H1 (cell line): ENCODE results near the gene RIPPLY1. TPM values are rescaled to one million over a fixed set of nuclear protein-coding genes. Genes with fewer than 3 reads are reported as not detected.

Experiments used
- CTCF ChIA-PET: fragments of 300-600 bp; sonication (Branson Sonifier 250); formaldehyde crosslinking; loops from one replicate; lab custom pipeline; 2021; ENCODE audit not compliant: partially characterized antibody; lab: Charles Lee
- POLR2A ChIA-PET: fragments of 300-600 bp; sonication (Branson Sonifier 250); formaldehyde crosslinking; loops from one replicate; lab custom pipeline; 2021; ENCODE audit warnings: inconsistent platforms; ENCODE audit not compliant: partially characterized antibody; lab: Charles Lee
- DNase-seq, 2 experiments: peaks; one replicate each; pipeline versions ENCODE4 v3.0.0 to v3.0.0-alpha.2; 2010 to 2022; ENCODE audit warnings: low spot score in 2 of 2, low read depth in 1 of 2, mixed read lengths in 1 of 2
- FAIRE-seq: peaks from 2 replicates; lab custom pipeline; 2011; peaks lifted over from hg19 to GRCh38; lab: Jason Lieb, UNC
- H2AFZ ChIP-seq: 2 replicates; pipeline ENCODE4 v1.8.1; 2012; ENCODE audit warnings: low read length, inconsistent platforms
- H2AK5ac ChIP-seq: 2 replicates; pipeline ENCODE4 v1.6.1; 2013; ENCODE audit warnings: low read depth, low read length
- H2BK120ac ChIP-seq: replicated peaks from 2 replicates; pipeline ENCODE3; 2013; ENCODE audit warnings: low read depth, low read length, inconsistent platforms
- H2BK12ac ChIP-seq: 2 replicates; pipeline ENCODE4 v1.6.1; 2013; ENCODE audit warnings: low read depth, low read length
- H2BK15ac ChIP-seq: 2 replicates; pipeline ENCODE4 v1.6.1; 2013; ENCODE audit warnings: low read length
- H2BK20ac ChIP-seq: 2 replicates; pipeline ENCODE4 v1.6.1; 2013; ENCODE audit warnings: low read length
- H2BK5ac ChIP-seq: 2 replicates; pipeline ENCODE4 v1.6.1; 2013; ENCODE audit warnings: low read depth, low read length
- H3K14ac ChIP-seq: 2 replicates; pipeline ENCODE4 v1.6.1; 2013; ENCODE audit warnings: inconsistent platforms; ENCODE audit not compliant: insufficient read length
- H3K18ac ChIP-seq: 2 replicates; pipeline ENCODE4 v1.6.1; 2013; ENCODE audit warnings: low read length; ENCODE audit errors: extremely low read depth
- H3K23ac ChIP-seq: 2 replicates; pipeline ENCODE4 v1.6.1; 2013; ENCODE audit warnings: inconsistent platforms; ENCODE audit not compliant: insufficient read length
- H3K23me2 ChIP-seq: 2 replicates; pipeline ENCODE4 v1.6.1; 2013; ENCODE audit warnings: low read depth, low read length
- H3K27ac ChIP-seq: 2 replicates; pipeline ENCODE4 v1.6.1; 2011; ENCODE audit warnings: low read depth, low read length, inconsistent platforms
- H3K27me3 ChIP-seq, 4 experiments: replicated peaks in 1 of 4; 1 replicate in 1 of 4; 2 replicates in 3 of 4; pipeline versions ENCODE4 v1.6.1 to v1.8.1; 2011 to 2013; ENCODE audit warnings: low read length in 3 of 4, mild to moderate bottlenecking in 3 of 4, inconsistent platforms in 2 of 4, mixed read lengths in 2 of 4, moderate library complexity in 1 of 4; ENCODE audit not compliant: control insufficient read depth in 3 of 4, insufficient read depth in 3 of 4; ENCODE audit errors: extremely low read depth in 1 of 4
- H3K36me3 ChIP-seq, 4 experiments: 2 replicates each; pipeline versions ENCODE4 v1.6.1 to v1.8.1; 2011 to 2013; ENCODE audit warnings: mild to moderate bottlenecking in 4 of 4, low read length in 3 of 4, moderate library complexity in 2 of 4, control low read depth in 1 of 4, inconsistent platforms in 1 of 4; ENCODE audit not compliant: insufficient read depth in 4 of 4, control insufficient read depth in 2 of 4
- H3K4ac ChIP-seq: replicated peaks from 2 replicates; pipeline ENCODE3; 2013; ENCODE audit warnings: low read length, low read depth, mixed read lengths, inconsistent platforms; ENCODE audit not compliant: insufficient read length
- H3K4me1 ChIP-seq, 4 experiments: replicated peaks in 1 of 4; 1 replicate in 1 of 4; 2 replicates in 3 of 4; pipeline versions ENCODE4 v1.6.1 to v1.8.1; 2011 to 2013; ENCODE audit warnings: low read length in 3 of 4, inconsistent platforms in 2 of 4, mixed read lengths in 1 of 4; ENCODE audit not compliant: insufficient read depth in 4 of 4, control insufficient read depth in 3 of 4
- H3K4me2 ChIP-seq, 2 experiments: 2 replicates each; pipeline versions ENCODE4 v1.6.1 to v1.8.1; 2011 to 2013; ENCODE audit warnings: low read depth in 2 of 2, low read length in 2 of 2, control low read depth in 1 of 2, inconsistent platforms in 1 of 2, mild to moderate bottlenecking in 1 of 2; ENCODE audit not compliant: insufficient read depth in 1 of 2
- H3K4me3 ChIP-seq, 4 experiments: fragments of 200-600, 300-600 bp in 1 of 4; sonication (generic), shearing (Covaris generic), sonication (Bioruptor Twin) in 1 of 4; 2 replicates each; pipeline versions ENCODE4 v1.5.1 to v1.8.1; 2011 to 2016; ENCODE audit warnings: low read length in 4 of 4, low read depth in 3 of 4, control low read depth in 2 of 4, inconsistent platforms in 2 of 4, mild to moderate bottlenecking in 2 of 4, mixed read lengths in 1 of 4, moderate library complexity in 1 of 4; ENCODE audit not compliant: insufficient read depth in 2 of 4; ENCODE audit errors: extremely low read depth in 1 of 4
- H3K56ac ChIP-seq: replicated peaks from 2 replicates; pipeline ENCODE3; 2013; ENCODE audit warnings: low read depth, mild to moderate bottlenecking, mixed read lengths, low read length, inconsistent platforms; ENCODE audit not compliant: insufficient read length
- H3K79me1 ChIP-seq: 2 replicates; pipeline ENCODE4 v1.6.1; 2013; ENCODE audit warnings: low read depth, low read length, control low read depth
- H3K79me2 ChIP-seq, 2 experiments: 2 replicates each; pipeline versions ENCODE4 v1.6.1 to v1.8.1; 2012 to 2013; ENCODE audit warnings: low read length in 2 of 2, mild to moderate bottlenecking in 2 of 2, inconsistent platforms in 1 of 2; ENCODE audit not compliant: insufficient read depth in 2 of 2, control insufficient read depth in 1 of 2
- H3K9ac ChIP-seq, 4 experiments: replicated peaks in 1 of 4; 1 replicate in 1 of 4; 2 replicates in 3 of 4; pipeline versions ENCODE4 v1.6.1 to v1.8.1; 2011 to 2013; ENCODE audit warnings: low read depth in 3 of 4, low read length in 3 of 4, control low read depth in 2 of 4, mild to moderate bottlenecking in 2 of 4, moderate library complexity in 2 of 4, inconsistent platforms in 1 of 4; ENCODE audit errors: extremely low read depth in 1 of 4
- H3K9me3 ChIP-seq, 2 experiments: 2 replicates each; pipeline versions ENCODE4 v1.6.1 to v1.8.1; 2012 to 2013; ENCODE audit warnings: mild to moderate bottlenecking in 2 of 2, moderate library complexity in 2 of 2, control low read depth in 1 of 2, inconsistent platforms in 1 of 2, low read depth in 1 of 2, low read length in 1 of 2, mixed read lengths in 1 of 2; ENCODE audit not compliant: insufficient read depth in 2 of 2
- H4K20me1 ChIP-seq, 2 experiments: replicated peaks in 1 of 2; 2 replicates each; pipeline versions ENCODE3 to v1.8.1; 2011 to 2013; ENCODE audit warnings: inconsistent platforms in 2 of 2, low read length in 2 of 2, mild to moderate bottlenecking in 1 of 2; ENCODE audit not compliant: insufficient read depth in 2 of 2, control insufficient read depth in 1 of 2
- H4K5ac ChIP-seq: 2 replicates; pipeline ENCODE4 v1.6.1; 2013; ENCODE audit warnings: low read length, low read depth, mixed read lengths, inconsistent platforms; ENCODE audit not compliant: insufficient read length
- H4K8ac ChIP-seq: 2 replicates; pipeline ENCODE4 v1.8.0; 2013; ENCODE audit warnings: mild to moderate bottlenecking, moderate library complexity, low read length, inconsistent platforms; ENCODE audit not compliant: insufficient read depth; ENCODE audit errors: extremely low read depth
- H4K91ac ChIP-seq: replicated peaks from 2 replicates; pipeline ENCODE3; 2013; ENCODE audit warnings: low read length, mixed read lengths, inconsistent platforms; ENCODE audit not compliant: insufficient read length
- ASH2L ChIP-seq: fragments of 200-600, 300-600 bp; sonication (generic); IDR thresholded peaks from one replicate; pipeline ENCODE4 v1.7.1; 2017; ENCODE audit warnings: low read length
- CBX8 ChIP-seq: fragments of 300-800, 300-1000 bp; sonication (generic); IDR thresholded peaks from 2 replicates; pipeline ENCODE4 v1.7.1; 2016; ENCODE audit warnings: low read depth, low read length, borderline replicate concordance
- CREB1 ChIP-seq: IDR thresholded peaks from 2 replicates; pipeline ENCODE4 v1.6.1; 2012; ENCODE audit warnings: inconsistent platforms
- GTF2F1 ChIP-seq: IDR thresholded peaks from 2 replicates; pipeline ENCODE4 v1.6.1; 2012; ENCODE audit warnings: low read depth, low read length, improper control_type of control experiment, borderline replicate concordance
- HDAC2 ChIP-seq, 2 experiments: fragments of 300-600 bp in 1 of 2; sonication (generic) in 1 of 2; IDR thresholded peaks; 2 replicates each; pipeline ENCODE4 v1.6.1; 2011 to 2012; ENCODE audit warnings: low read depth in 2 of 2, low read length in 2 of 2, mild to moderate bottlenecking in 2 of 2, moderate library complexity in 2 of 2, borderline replicate concordance in 1 of 2, inconsistent platforms in 1 of 2
- NRF1 ChIP-seq: IDR thresholded peaks from 2 replicates; pipeline ENCODE4 v1.6.1; 2011; ENCODE audit warnings: mild to moderate bottlenecking, low read depth, low read length, improper control_type of control experiment
- POU5F1 ChIP-seq: IDR thresholded peaks from 2 replicates; pipeline ENCODE4 v1.6.1; 2011; ENCODE audit warnings: low read depth, mild to moderate bottlenecking, low read length, moderate library complexity
- SIRT6 ChIP-seq: IDR thresholded peaks from one replicate; pipeline ENCODE4 v1.7.1; 2012; ENCODE audit warnings: low read length, inconsistent platforms
- SP4 ChIP-seq: IDR thresholded peaks from 2 replicates; pipeline ENCODE4 v1.6.1; 2012; ENCODE audit warnings: low read length, inconsistent platforms
- TAF7 ChIP-seq: optimal IDR thresholded peaks from 2 replicates; pipeline ENCODE3; 2011; ENCODE audit warnings: low read depth, mild to moderate bottlenecking, inconsistent platforms, low read length, moderate library complexity, borderline replicate concordance
- TBP ChIP-seq: IDR thresholded peaks from 2 replicates; pipeline ENCODE4 v1.6.1; 2011; ENCODE audit warnings: low read depth, low read length, improper control_type of control experiment
- WGBS, 2 experiments: shearing (Covaris generic) in 1 of 2; methylation state at CpG; one replicate each; pipeline versions ENCODE4 v1.1.6 to v1.1.7; 2013 to 2015; ENCODE audit warnings: low lambda C conversion rate in 2 of 2, mixed read lengths in 2 of 2, inconsistent platforms in 1 of 2, low coverage in 1 of 2, missing lambda C conversion rate in 1 of 2; ENCODE audit not compliant: insufficient replicate concordance in 2 of 2, insufficient coverage in 1 of 2, insufficient read length in 1 of 2; ENCODE audit errors: extremely low coverage in 1 of 2, missing lambda C conversion rate in 1 of 2; 5-methylcytosine and 5-hydroxymethylcytosine counted together
- polyA plus RNA-seq, 7 experiments: library from polyadenylated mRNA; depleted of rRNA in 3 of 7; stranded (reverse) in 5 of 7; unstranded in 2 of 7; fragments of >200 nt in 5 of 7; fragments of 200-250 nt in 2 of 7; gene quantifications; 1 replicate in 5 of 7; 2 replicates in 1 of 7; 4 replicates in 1 of 7; pipeline versions ENCODE4 v1.2.1 to v1.2.3, GENCODE V29; 2011 to 2013; ENCODE audit warnings: missing spikeins in 2 of 7, mixed read lengths in 2 of 7
- total RNA-seq: library from RNA; stranded (reverse); fragmentation: NEBNext Ultra II Directional; extraction: Animal tissue kit (Norgen Biotek cat#: 25700); gene quantifications from 2 replicates; pipeline ENCODE4 v1.2.1, GENCODE V29; 2021
- TF ChIP-seq, protein P1 (sequence below): IDR thresholded peaks from 2 replicates; pipeline ENCODE4 v1.6.1; 2012; ENCODE audit warnings: inconsistent platforms
- TF ChIP-seq, protein P2 (sequence below): IDR thresholded peaks from 2 replicates; pipeline ENCODE4 v1.6.1; 2011; ENCODE audit warnings: low read depth, mild to moderate bottlenecking, low read length; ENCODE audit not compliant: insufficient read depth

Gene RIPPLY1
- total and polyA plus RNA-seq, 2 of the 8 experiments (the other 6 are each of a cell fraction or from before 2014, with no cell fraction given) = not detected

GRCh38 chrX:106903856-106904528, 851 bp upstream of the RIPPLY1 start:
- H3K14ac ChIP-seq = no peak overlapping the region
- no peak overlapping the region for H2BK20ac ChIP-seq
- H3K4me2 ChIP-seq = no peak overlapping the region
- H2BK15ac ChIP-seq = no peak overlapping the region
- no peak overlapping the region for H2BK5ac ChIP-seq
- 81% methylated on average over 3 of the region's 5 CpGs; no CpG with 5 or more reads in 1 of the 2 experiments for WGBS, 2 experiments
- no peak overlapping the region for H3K56ac ChIP-seq
- no peak overlapping the region for H2AFZ ChIP-seq
- no peak overlapping the region for H3K18ac ChIP-seq
- H2AK5ac ChIP-seq = no peak overlapping the region
- POLR2A ChIA-PET = no interaction called here
- H3K9me3 ChIP-seq = no peaks in the 10 kb centered on the region
- H4K8ac ChIP-seq = no peak overlapping the region
- FAIRE-seq = no peak
- H4K5ac ChIP-seq = no peak overlapping the region
- H3K4me3 ChIP-seq = no peak overlapping the region
- no peaks in the 10 kb centered on the region for H3K27me3 ChIP-seq
- H3K23me2 ChIP-seq = no peaks in the 10 kb centered on the region
- no peak overlapping the region for H2BK12ac ChIP-seq
- no peaks in the 10 kb centered on the region for H3K79me1 ChIP-seq
- no peaks in the 10 kb centered on the region for H3K36me3 ChIP-seq
- no peak overlapping the region for H3K4ac ChIP-seq
- CTCF ChIA-PET = interaction anchor here (0.5 to 5.6 kb wide), 8 partner anchors 11 to 147 kb away, joined by 3 to 35 read pairs (median 3); no protein-coding TSS in a partner anchor
- H3K79me2 ChIP-seq = no peaks in the 10 kb centered on the region
- H4K20me1 ChIP-seq = no peaks in the 10 kb centered on the region
- H3K23ac ChIP-seq = no peak overlapping the region
- no peaks in the 10 kb centered on the region; a peak in 1 of 7 replicates for H3K4me1 ChIP-seq
- no peak overlapping the region for H3K27ac ChIP-seq
- no peak overlapping the region for H4K91ac ChIP-seq
- H2BK120ac ChIP-seq = no peak overlapping the region
- no peak for DNase-seq
- no peak overlapping the region for H3K9ac ChIP-seq
- TF ChIP-seq, protein P1, sequence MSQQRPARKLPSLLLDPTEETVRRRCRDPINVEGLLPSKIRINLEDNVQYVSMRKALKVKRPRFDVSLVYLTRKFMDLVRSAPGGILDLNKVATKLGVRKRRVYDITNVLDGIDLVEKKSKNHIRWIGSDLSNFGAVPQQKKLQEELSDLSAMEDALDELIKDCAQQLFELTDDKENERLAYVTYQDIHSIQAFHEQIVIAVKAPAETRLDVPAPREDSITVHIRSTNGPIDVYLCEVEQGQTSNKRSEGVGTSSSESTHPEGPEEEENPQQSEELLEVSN = no peak
- TF ChIP-seq ASH2L (no peak), GTF2F1 (no peak), POU5F1 (no peak), TBP (no peak), CBX8 (no peak), SIRT6 (no peak), TAF7 (no peak), CREB1 (no peak), HDAC2 (IDR thresholded peaks at IDR 0.05; ENCODE audit: borderline replicate concordance in 1 of 2, low read depth in 2 of 2, low read length in 2 of 2) (no peak), NRF1 (no peak), SP4 (no peak)
- TF ChIP-seq, protein P2, sequence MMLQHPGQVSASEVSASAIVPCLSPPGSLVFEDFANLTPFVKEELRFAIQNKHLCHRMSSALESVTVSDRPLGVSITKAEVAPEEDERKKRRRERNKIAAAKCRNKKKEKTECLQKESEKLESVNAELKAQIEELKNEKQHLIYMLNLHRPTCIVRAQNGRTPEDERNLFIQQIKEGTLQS = no peak
